Endothelial cell of umbilical vein (primary cell): Measurements from ENCODE around the gene TF.

Source experiments
- GATA2 ChIP-seq: IDR thresholded peaks from 2 replicates; pipeline ENCODE4 v1.7.0; 2011; ENCODE audit warnings: low read depth, mild to moderate bottlenecking, moderate library complexity, mixed read lengths, low read length; ENCODE audit not compliant: insufficient read length, insufficient read depth
- POLR2A ChIP-seq: IDR thresholded peaks from 2 replicates; pipeline ENCODE4 v1.6.1; 2012; ENCODE audit warnings: low read depth, mild to moderate bottlenecking, control low read depth, low read length
- POLR2AphosphoS5 ChIP-seq: IDR thresholded peaks from 2 replicates; pipeline ENCODE4 v1.6.1; 2012; ENCODE audit warnings: low read depth, mild to moderate bottlenecking, control low read depth, low read length, moderate library complexity; ENCODE audit not compliant: insufficient read depth
- TF ChIP-seq, protein P1 (sequence below), 2 donors: IDR thresholded peaks; 1 replicate in 1 of 2; 2 replicates in 1 of 2; pipeline ENCODE4 v1.5.1; 2011; ENCODE audit warnings: low read length in 2 of 2, mild to moderate bottlenecking in 2 of 2, moderate library complexity in 2 of 2, control low read depth in 1 of 2, inconsistent platforms in 1 of 2, low read depth in 1 of 2; ENCODE audit not compliant: insufficient read depth in 1 of 2; ENCODE audit errors: extremely low read depth in 1 of 2
- TF ChIP-seq, protein P2 (sequence below): IDR thresholded peaks from 2 replicates; pipeline ENCODE4 v1.6.1; 2011; ENCODE audit not compliant: insufficient read depth, insufficient read length

DNA sequence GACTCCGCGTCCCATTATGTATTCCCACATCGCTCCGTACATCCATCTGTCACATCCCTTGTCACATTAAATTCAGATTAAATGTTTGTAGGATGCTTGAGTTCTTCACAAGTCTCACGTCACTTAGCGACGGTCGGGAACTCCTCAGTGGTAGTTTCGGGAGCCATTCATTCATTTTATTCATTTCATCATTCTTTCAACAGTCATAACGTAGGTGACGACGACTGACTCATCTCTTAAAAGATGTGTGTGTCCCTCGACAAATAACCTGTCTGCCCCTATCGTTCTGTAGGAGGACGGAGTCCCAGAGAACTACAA is 59.1 kb downstream of the TF start:
- TF ChIP-seq, protein P1, sequence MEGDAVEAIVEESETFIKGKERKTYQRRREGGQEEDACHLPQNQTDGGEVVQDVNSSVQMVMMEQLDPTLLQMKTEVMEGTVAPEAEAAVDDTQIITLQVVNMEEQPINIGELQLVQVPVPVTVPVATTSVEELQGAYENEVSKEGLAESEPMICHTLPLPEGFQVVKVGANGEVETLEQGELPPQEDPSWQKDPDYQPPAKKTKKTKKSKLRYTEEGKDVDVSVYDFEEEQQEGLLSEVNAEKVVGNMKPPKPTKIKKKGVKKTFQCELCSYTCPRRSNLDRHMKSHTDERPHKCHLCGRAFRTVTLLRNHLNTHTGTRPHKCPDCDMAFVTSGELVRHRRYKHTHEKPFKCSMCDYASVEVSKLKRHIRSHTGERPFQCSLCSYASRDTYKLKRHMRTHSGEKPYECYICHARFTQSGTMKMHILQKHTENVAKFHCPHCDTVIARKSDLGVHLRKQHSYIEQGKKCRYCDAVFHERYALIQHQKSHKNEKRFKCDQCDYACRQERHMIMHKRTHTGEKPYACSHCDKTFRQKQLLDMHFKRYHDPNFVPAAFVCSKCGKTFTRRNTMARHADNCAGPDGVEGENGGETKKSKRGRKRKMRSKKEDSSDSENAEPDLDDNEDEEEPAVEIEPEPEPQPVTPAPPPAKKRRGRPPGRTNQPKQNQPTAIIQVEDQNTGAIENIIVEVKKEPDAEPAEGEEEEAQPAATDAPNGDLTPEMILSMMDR (IDR thresholded peaks at IDR 0.05; ENCODE audit: extremely low read depth in 1 of 2, insufficient read depth in 1 of 2, low read depth in 1 of 2, low read length in 2 of 2): no peak
- TF ChIP-seq, protein P2, sequence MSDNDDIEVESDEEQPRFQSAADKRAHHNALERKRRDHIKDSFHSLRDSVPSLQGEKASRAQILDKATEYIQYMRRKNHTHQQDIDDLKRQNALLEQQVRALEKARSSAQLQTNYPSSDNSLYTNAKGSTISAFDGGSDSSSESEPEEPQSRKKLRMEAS: no peak
- TF ChIP-seq POLR2AphosphoS5: no peak
- no peak for TF ChIP-seq POLR2A
- no peak for TF ChIP-seq GATA2
